Measurements from ENCODE around the gene JAG1.

The JAG1 gene

GRCh38 chr20:10651227-10651990 lies 22.4 kb downstream of the JAG1 start:
- DNase-seq (ENCODE audit: low read depth), result peak; percentile 33

GRCh38 chr20:10649797-10650160 lies 24.0 kb downstream of the JAG1 start:
- no peak for DNase-seq (ENCODE audit: low read depth)
- no peak for TF ChIP-seq CTCF (conservative IDR thresholded peaks at IDR 0.05; ENCODE audit: control insufficient read depth, insufficient read depth, low read depth, low read length)
- H3K4me3 ChIP-seq (ENCODE audit: control insufficient read depth, low read depth, low read length), result no peak overlapping the region

More at GRCh38 chr20:10651227-10651990, 22.4 kb downstream of the JAG1 start:
- no peak for TF ChIP-seq CTCF (conservative IDR thresholded peaks at IDR 0.05; ENCODE audit: control insufficient read depth, insufficient read depth, low read depth, low read length)
- no peak overlapping the region for H3K4me3 ChIP-seq (ENCODE audit: control insufficient read depth, low read depth, low read length)

GRCh38 chr20:10649080-10649796 lies 24.6 kb downstream of the JAG1 start:
- H3K4me3 ChIP-seq (ENCODE audit: control insufficient read depth, low read depth, low read length), result no peak overlapping the region
- TF ChIP-seq CTCF (conservative IDR thresholded peaks at IDR 0.05; ENCODE audit: control insufficient read depth, insufficient read depth, low read depth, low read length), result no peak
- no peak for DNase-seq (ENCODE audit: low read depth)

GRCh38 chr20:10648651-10649050 lies 25.1 kb downstream of the JAG1 start:
- no peak overlapping the region for H3K4me3 ChIP-seq (ENCODE audit: control insufficient read depth, low read depth, low read length)
- no peak for TF ChIP-seq CTCF (conservative IDR thresholded peaks at IDR 0.05; ENCODE audit: control insufficient read depth, insufficient read depth, low read depth, low read length)
- peak; percentile 37 for DNase-seq (ENCODE audit: low read depth)

- TF ChIP-seq CTCF (conservative IDR thresholded peaks at IDR 0.05; ENCODE audit: control insufficient read depth, insufficient read depth, low read depth, low read length), result no peak
- H3K4me3 ChIP-seq (ENCODE audit: control insufficient read depth, low read depth, low read length), result no peak overlapping the region
- DNase-seq (ENCODE audit: low read depth), result no peak
Observed at GRCh38 chr20:10647909-10648308, 25.9 kb downstream of the JAG1 start.

- DNase-seq (ENCODE audit: low read depth), result peak; percentile 38
- H3K4me3 ChIP-seq (ENCODE audit: control insufficient read depth, low read depth, low read length), result no peak overlapping the region
- peak; percentile 37 for TF ChIP-seq CTCF (conservative IDR thresholded peaks at IDR 0.05; ENCODE audit: control insufficient read depth, insufficient read depth, low read depth, low read length)
Observed at GRCh38 chr20:10647471-10647870, 26.3 kb downstream of the JAG1 start.

Measured in fibroblast of mammary gland (primary cell).